HG02623 (cell line): ENCODE data around the gene RWDD1.

Source experiments
- ATAC-seq: cut with Tn5 transposase; IDR thresholded peaks from one replicate; pipeline ENCODE4 v1.9.1; 2021; ENCODE audit warnings: moderate library complexity; ENCODE audit not compliant: unreplicated experiment

The RWDD1 gene, protein sequence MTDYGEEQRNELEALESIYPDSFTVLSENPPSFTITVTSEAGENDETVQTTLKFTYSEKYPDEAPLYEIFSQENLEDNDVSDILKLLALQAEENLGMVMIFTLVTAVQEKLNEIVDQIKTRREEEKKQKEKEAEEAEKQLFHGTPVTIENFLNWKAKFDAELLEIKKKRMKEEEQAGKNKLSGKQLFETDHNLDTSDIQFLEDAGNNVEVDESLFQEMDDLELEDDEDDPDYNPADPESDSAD

DNA sequence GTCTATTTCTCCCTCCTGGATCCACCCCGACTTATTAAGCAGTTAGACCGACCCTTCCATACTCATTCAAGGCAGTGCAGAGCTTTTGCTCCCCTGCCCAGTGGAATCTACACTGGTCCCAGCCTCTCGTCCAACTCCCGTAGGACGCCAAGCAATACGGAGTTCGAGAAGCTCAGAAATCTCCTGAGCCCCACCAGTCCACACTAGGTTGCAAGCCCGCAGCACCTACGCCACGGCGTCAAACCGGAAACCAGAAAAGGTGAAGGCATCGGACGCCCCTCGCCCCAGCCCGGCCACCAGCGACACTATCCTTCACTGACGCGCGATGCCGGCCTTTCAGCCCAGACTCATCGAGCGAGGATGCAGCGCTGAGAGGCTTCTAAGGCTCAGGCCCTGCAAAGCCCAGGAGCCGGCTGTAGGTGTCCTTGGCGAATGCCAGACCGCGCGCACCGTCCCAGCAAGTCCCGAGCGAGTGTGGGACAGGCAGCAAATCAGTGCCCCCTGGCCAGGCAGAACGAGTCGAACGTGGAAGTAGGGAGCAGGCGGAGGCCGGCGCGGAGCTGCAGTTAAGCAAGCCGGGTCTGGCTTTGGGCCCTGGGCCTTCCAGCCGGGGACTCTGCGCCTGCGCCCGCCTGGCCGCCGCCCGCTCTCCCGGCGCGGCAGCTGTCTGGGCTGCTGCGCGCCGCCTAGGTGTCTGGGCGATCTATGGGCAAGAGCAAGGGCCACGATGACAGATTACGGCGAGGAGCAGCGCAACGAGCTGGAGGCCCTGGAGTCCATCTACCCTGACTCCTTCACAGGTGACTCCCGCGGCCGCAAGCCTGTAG, at the start of gene RWDD1:
Gene RWDD1, plus strand, starts transcription at position 649 of the 827 bp plus-strand sequence. Its CDS starts 79 bp downstream, at position 728.
- ATAC-seq: peak; percentile 93

DNA sequence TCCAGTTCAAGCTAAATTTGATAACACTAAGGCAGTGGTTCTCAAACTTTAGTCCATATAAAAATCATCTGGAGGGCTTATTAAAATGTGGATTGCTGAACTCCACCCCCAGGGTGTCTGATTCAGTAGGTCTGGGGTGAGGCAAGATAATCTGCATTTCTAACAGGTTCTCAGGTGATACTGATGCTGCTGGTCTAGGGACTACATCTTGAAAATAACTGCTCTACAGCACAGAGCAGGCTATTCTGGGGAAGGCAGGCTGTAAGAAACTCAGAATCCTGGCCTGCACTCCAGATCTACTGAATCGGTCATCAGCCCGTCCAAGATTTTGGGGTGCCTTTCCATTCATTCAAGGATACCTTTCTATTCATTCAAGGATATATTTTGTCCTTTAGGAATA, 48.4 kb upstream of the RWDD1 start:
- no peak for ATAC-seq

- no peak for ATAC-seq
Observed at GRCh38 chr6:116524236-116524635, 47.1 kb upstream of the RWDD1 start.

DNA sequence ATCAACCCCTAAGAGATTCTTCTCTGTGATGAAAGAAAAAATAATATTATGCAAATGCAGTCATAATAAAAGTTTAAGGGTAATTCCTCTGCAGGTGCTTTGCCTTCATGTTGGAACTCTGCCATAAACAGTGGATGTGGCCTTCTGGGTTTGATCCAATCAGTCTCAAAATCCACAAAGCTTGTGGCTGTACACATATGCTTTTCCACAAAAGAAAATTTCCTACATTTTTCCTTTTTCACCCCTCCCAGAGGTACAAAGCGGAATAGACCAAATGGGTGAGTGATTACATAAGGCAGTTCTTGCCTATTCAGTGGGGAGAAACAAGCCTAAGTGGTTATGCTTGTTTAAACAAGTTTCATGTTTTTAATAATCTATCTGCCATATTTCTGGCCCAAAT, 43.2 kb upstream of the RWDD1 start:
- ATAC-seq: no peak

DNA sequence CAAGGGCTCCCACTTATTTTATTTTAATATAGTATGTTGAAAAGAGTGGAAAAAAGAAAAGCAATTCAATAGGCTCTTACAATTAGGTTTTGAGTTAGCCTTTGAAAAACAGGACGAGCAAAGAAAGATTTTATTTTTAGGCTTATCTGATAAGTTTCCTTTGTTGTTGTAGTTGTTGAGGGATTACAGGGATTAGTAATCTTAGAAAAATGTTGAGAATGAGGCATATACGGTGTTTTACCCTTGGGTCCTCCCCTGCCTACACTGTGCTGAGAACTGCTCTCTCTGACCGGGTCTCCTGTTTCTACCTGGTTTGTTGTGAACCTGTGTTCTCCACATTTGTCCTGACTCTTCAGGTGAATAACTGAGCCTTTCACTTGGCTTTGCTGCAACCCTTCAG, 42.5 kb upstream of the RWDD1 start:
- no peak for ATAC-seq

DNA sequence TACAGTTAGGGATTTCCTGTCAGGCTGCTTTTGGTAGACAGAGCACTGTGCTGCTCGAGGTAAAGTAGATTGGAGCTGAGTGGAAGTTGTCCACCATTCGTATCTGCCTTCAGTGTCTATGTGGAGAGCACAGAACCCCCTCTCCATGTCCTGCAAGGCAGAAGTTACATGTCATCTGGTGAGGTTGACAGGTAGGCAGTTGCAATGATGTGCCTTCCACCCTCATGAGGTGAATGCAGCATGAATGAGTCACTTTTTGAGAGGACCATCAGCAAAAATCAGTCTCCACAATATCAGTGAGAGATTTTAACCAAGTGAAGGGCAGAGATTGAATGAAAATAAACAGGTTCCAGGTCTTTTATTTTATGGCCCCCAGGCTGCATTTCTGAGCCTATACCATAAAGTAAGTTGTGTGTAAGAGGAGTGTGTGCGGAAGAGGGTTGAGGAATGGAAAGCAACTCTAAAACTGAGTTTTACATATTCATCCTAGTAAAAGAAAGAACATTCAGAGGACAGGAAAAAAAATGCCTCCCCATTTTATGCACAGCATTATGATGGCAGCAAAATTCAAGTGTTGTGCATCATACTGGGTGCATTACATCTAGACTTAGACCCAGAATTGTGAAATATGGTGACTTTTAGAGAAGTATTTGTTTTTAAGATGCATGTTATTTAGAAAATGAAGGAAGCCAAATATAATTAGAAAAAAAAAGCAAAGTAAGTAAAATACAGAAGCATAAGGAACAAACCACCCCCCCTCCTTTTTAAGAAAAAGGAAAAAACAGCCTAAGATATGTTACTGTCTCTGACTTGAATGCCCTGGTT, 41.6 kb upstream of the RWDD1 start:
- no peak for ATAC-seq

DNA sequence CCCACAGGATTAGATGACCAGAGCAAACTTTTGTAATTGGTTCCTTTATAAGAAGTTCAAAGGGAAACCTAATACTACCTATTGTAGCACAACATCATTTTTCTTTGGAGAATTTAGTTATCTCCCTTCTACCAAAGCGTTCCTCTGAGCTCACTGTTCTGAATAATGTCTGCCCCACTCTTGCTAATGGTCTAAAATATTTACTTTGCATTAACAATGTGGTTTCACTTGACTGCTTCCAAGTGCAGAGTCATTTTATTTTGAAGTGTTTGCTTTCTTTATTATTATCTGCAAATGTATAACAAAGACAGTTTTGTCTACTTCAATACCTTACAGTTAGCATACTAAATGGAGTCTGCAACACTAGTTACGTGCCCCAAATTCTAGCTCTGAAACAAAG, 40.9 kb upstream of the RWDD1 start:
- ATAC-seq: no peak

- peak; percentile 67 for ATAC-seq
Observed at GRCh38 chr6:116531675-116532570, 39.4 kb upstream of the RWDD1 start.

GRCh38 chr6:116533233-116533957, 37.9 kb upstream of the RWDD1 start:
- ATAC-seq: no peak

- no peak for ATAC-seq
Observed at GRCh38 chr6:116535109-116535508, 36.2 kb upstream of the RWDD1 start.

- ATAC-seq: no peak
Observed at GRCh38 chr6:116536216-116536621, 35.1 kb upstream of the RWDD1 start.

DNA sequence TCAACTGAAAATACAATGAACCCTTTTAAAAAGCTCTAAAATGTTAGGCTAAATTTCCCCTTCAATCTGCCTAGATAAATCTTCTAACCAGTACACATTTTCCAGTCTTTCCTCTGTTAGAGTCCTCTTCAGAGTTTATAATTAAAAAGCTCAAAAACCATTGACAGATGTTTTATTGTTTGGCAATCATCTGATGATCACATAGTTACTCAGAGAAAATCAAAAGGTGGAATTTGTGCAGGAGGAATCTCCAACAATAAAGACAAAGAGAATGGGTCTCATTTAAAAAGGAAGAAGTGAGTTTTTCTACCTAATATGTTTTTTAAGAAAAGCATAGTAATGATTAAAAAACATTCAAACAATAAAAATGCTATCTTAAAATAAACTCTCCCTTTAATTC, 28.9 kb upstream of the RWDD1 start:
- ATAC-seq: no peak

- no peak for ATAC-seq
Observed at GRCh38 chr6:116543149-116543548, 28.2 kb upstream of the RWDD1 start.

GRCh38 chr6:116545651-116546050, 25.7 kb upstream of the RWDD1 start, which contains the start of gene TRAPPC3L:
TSS of gene TRAPPC3L (minus strand) at chr6:116545684. CDS start at chr6:116545514, 170 bp downstream.
- ATAC-seq: no peak

- ATAC-seq: no peak
Observed at GRCh38 chr6:116547358-116547757, 23.9 kb upstream of the RWDD1 start.

GRCh38 chr6:116550796-116551195, 20.5 kb upstream of the RWDD1 start:
- no peak for ATAC-seq

DNA sequence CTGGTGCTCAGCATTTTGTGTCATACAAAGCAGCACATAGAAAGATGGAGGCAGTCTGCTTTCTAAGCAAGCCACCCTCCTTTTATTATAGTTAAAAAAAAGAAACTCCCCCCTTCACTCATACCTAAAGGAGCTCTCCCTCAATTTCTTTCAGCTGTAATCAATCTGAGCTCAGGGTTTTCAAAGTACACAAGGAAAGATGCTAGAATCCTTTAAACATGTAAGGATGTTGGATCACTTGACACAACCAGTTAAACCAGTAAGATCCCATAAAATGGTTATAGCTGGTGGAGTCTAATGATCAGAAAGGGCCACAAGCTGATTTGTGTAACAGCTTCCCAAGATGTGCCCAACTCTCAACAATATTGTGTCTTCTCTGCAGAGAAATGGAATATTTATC, 17.9 kb upstream of the RWDD1 start, which contains the start of gene CALHM4:
Gene CALHM4, plus strand, starts transcription at position 301 of the 400 bp plus-strand sequence. Its CDS starts 43 bp downstream, at position 344.
- no peak for ATAC-seq

GRCh38 chr6:116556065-116556464, 15.2 kb upstream of the RWDD1 start:
- ATAC-seq: no peak

- no peak for ATAC-seq
Observed at GRCh38 chr6:116556814-116557415, 14.4 kb upstream of the RWDD1 start.
